HG02763 (cell line): ENCODE data around the gene IQCF6.
"Not testable (repeated sequence)": the region's sequence is repeated elsewhere in the genome, so short reads cannot be mapped to it uniquely, and the experiment has no call there.

Experiments used
- ATAC-seq: cut with Tn5 transposase; IDR thresholded peaks from one replicate; pipeline ENCODE4 v1.9.1; 2021; ENCODE audit warnings: mild to moderate bottlenecking, moderate library complexity; ENCODE audit not compliant: unreplicated experiment

IQCF6 gene

DNA sequence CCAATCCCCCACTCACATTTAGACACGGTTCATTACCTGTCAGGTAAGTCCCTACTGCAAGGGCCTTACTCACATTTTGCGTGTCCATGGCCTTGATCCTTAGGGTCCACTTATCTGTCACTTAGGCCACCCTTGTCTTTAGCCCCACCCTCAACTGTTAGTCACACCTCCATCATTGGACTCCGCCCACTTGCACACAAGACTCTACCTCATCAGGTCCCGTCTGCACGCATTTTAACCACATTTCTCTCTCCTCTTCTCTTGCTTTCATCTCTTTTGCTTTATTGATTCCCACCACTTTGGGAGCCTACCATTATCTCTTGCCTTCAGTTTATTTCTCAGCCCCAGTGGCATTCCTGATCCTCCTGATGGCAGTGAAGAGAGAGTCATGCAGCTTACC is at the start of gene IQCF6:
TSS of gene IQCF6 (minus strand) at position 101 of the 400 bp plus-strand sequence. CDS start at position 88, 13 bp downstream.
- ATAC-seq, result no peak

- no peak for ATAC-seq
Measured at GRCh38 chr3:51828297-51828696, 49.3 kb upstream of the IQCF6 start.

- no peak for ATAC-seq
Measured at GRCh38 chr3:51819709-51820406, 40.8 kb upstream of the IQCF6 start.

- ATAC-seq, result no peak
Measured at GRCh38 chr3:51819151-51819550, 40.1 kb upstream of the IQCF6 start.

DNA sequence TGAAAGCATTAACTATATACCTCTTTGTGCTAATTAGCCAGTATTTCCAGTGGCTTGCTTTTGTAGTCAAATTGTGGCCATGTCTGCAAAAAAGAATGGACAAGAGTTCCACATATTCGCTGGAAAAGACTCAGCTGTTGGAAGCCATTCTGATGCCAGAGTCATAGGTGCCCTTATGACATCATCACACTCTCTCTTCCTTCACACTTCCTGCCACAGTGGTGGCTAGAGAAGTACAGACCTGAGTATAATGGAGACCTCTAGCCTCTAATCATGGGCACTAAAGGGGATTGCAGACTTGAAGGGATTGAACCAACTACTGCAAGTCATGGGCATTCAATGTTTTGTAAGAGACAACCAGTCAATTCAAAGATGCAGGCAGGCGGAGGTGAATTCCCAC is 38.3 kb upstream of the IQCF6 start:
- ATAC-seq, result no peak

- no peak for ATAC-seq
Measured at GRCh38 chr3:51816723-51817122, 37.7 kb upstream of the IQCF6 start.

- ATAC-seq, result no peak
Measured at GRCh38 chr3:51815614-51816013, 36.6 kb upstream of the IQCF6 start.

DNA sequence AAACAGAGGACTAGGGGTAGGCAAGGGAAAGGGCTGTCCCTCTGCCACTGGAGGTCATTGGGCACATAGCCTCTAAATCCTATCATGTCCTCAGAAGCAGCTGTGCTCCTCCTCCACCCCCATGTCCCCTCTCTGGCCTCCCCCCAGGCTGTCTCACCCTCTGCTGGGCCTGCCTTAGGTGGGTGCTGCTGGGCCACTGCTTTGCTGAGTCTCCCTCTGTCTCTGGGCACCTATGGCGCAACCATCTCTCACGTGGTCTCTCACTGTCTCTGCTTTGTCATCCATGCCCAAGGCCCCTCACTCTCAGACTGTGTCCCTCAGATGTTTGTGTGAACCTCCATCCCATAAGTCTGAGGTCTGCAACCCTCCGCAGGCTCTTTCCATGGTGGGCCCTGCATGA is 35.0 kb upstream of the IQCF6 start:
- no peak for ATAC-seq

DNA sequence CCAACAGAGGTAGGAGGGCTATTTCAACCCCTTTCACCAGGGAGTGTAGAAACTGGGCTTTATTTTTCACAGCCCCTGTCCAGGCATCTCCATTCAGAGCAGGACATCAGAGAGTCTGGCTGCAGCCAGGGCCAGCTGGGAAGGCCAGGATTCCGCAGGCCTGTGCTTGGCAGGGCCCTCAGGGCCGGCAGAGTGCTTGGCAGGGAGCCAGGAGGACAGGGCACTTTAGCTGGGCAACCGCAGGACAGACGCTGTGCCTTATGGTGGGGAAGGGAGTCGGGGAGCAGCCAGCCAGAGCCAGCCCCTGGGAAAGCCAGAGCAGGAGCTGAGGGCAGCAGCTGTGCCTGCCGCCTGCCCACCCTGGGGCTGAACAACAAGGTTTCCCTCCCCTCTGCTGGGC is 34.5 kb upstream of the IQCF6 start:
- ATAC-seq, result no peak

- ATAC-seq, result no peak
Measured at GRCh38 chr3:51808934-51809333, 29.9 kb upstream of the IQCF6 start.

DNA sequence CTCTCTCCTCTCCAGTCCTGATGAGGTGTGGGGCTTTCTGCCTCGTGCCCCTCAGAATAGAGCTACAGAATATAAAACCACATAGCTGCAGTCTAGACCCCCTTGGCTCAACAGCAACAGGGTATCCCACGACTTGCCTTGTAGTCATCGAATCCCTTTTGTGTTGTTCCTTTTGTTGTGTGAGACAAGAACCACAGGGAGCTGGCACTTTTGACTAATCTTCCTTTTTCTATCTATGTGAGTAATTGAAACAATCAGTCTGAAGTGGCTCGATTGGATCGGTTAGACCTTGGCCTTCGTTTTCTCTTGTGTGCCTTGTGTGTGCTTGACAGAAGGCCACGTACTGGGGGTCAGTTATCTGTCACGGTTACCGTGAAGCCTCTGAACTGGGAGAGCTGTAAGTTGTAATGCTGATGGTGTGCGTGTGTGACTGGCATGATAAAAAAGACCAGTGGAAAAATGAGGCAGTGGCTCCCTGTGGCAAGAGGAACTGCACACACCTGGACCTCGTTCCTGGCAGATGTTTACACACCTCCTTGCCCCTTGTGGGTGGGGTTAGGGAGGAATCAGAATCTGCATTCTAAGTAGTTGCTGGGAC is 23.2 kb upstream of the IQCF6 start:
- no peak for ATAC-seq

GRCh38 chr3:51800750-51801125 is 21.7 kb upstream of the IQCF6 start:
- ATAC-seq, result no peak

DNA sequence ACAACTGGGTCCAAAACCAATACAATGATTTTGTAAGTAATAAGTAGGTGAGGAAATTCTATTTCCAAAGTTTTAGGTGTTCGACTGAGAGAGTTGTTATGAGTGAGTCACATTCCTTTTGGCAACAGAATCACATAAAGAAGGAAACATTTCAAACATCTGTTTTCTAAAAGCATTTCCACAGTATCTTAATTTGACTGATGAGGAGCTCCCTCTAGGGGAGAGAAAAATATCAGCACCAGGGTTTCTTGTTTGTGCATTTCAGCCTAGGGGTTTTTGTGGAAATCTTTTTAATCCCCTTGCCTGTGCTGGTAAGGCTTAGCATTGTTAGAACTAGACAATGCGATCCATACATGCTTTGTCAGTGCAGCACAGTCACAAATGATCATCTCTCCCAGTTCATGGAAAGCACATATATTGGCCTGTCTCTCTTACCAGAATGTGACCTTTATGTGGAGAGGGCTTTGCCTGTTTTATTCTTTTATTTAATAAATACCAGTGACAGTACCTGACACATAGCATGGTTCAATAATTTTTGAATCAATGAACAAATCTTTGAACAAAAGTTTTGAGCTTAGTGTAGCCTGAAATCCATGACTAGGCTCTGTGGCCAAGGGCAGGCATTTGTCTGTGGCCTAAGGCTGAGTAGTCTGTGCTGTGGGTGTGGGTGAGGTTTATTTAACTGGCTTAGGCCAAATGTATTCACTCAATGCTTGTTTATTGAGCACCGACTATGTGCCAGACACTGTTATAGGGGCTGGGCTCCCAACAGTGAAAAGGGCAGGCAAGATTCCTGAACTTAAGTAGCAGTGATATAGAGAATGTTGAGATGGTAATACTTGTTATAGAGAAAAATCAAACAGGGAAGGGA is 21.1 kb upstream of the IQCF6 start:
- no peak for ATAC-seq

- no peak for ATAC-seq
Measured at GRCh38 chr3:51798411-51798963, 19.4 kb upstream of the IQCF6 start.

DNA sequence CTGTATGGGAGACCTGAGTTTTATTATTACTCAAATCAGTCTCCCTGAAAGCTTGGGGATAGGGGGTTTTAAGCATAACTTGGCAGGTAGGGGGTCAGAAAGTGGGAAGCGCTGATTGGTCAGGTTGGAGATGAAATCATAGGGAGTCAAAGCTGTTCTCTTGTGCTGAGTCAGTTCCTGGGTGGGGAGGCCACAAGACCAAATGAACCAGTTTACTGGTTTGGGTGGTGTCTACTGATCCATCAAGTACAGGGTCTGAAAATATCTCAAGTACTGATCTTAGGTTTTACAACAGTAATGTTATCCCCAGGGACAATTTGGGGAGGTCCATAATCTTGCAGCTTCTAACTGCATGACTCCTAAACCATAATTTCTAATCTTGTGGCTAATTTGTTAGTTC is 17.8 kb upstream of the IQCF6 start:
- no peak for ATAC-seq

DNA sequence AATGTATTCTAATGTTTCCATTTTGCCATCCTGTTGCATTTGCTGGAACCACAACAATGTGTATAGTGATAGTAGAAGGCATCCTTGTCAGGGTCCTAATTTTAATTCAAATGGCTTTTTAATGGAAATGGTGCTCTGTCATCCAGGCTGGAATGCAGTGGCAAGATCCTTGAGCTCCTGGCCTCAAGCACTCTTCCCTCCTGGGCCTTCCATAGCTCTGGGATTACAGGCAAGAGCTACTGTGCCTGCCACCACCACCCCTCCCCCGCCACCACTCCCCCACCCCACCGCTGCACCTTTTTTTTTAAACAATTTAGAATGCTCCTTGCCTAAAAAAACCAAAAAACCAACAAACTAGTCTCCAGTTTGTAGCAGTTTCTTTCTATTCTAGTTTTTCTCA is 15.2 kb upstream of the IQCF6 start:
- ATAC-seq, result no peak

DNA sequence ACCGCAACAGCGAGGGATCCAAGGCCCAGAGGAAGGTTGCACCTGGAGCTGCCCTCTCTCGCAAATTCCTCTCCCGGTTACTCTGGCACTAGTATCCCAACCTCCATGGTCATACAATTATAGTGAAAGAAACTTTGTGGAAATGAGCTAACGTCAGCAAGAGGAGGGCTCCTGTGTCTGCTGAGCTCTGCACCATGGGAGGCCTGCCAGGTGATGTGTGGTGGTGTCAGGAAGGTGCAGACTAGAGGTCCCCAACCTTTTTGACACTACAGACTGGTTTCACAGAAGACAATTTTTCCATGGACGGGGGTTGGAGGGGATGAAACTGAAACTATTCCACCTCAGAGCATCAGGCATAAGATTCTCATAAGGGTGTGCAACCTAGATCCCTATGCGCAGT is 13.2 kb upstream of the IQCF6 start:
- ATAC-seq, result no peak

- ATAC-seq, result no peak
Measured at GRCh38 chr3:51789437-51789836, 10.4 kb upstream of the IQCF6 start.

GRCh38 chr3:51787576-51787975 is 8.5 kb upstream of the IQCF6 start:
- not testable (repeated sequence) for ATAC-seq

- ATAC-seq, result no peak
Measured at GRCh38 chr3:51786267-51786666, 7.2 kb upstream of the IQCF6 start.

DNA sequence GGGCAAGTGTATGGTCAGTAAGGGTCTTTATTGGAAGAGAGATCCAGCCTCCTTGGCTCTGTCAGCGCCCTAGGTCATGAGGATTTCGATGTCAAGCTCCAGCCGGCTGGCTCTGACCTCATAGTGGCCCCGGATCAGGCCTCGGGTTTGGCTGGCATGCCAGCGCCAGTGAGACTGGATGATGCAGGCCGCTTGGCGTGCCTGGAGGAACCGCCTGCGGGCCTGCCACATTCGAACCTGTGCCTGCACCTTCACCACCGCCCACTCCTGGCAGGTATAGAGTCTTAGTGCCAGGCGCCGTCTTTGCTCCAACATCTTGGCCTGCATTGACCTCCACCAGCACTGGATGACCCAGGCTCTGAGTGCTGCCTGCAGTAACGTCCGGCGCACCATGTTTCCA is 483 bp downstream of the IQCF6 start:
- ATAC-seq, result no peak

DNA sequence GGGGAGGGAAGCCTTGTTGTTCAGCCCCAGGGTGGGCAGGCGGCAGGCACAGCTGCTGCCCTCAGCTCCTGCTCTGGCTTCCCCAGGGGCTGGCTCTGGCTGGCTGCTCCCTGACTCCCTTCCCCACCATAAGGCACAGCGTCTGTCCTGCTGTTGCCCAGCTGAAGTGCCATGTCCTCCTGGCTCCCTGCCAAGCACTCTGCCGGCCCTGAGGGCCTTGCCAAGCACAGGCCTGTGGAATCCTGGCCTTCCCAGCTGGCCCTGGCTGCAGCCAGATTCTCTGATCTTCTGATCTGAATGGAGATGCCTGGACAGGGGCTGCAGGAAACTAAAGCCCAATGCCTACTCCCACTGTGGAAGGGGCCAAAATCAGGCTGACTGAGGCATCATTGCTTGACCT is 1.1 kb downstream of the IQCF6 start:
- no peak for ATAC-seq
